HepG2 (cell line): ENCODE results near the gene LY6G5B. TPM values are rescaled to one million over a fixed set of nuclear protein-coding genes. Genes with fewer than 3 reads are reported as not detected.
A peak's percentile ranks its signal among the peaks of the same experiment; 100 is the strongest.

Experiments used
- ARNT2 ChIP-seq: sonication (generic); formaldehyde crosslinking; IDR thresholded peaks from 2 replicates; pipeline ENCODE4 v1.8.0; 2022; ENCODE audit warnings: mild to moderate bottlenecking, low read depth, missing genetic modification reagents, moderate library complexity
- CAMTA2 ChIP-seq: sonication (generic); formaldehyde crosslinking; IDR thresholded peaks from 2 replicates; pipeline ENCODE4 v1.4.0; 2020; ENCODE audit warnings: mild to moderate bottlenecking, missing genetic modification reagents, borderline replicate concordance
- DNMT1 ChIP-seq: sonication (generic); formaldehyde crosslinking; IDR thresholded peaks from 2 replicates; pipeline ENCODE4 v1.5.1; 2020; ENCODE audit warnings: mild to moderate bottlenecking, missing genetic modification reagents
- FOXO1 ChIP-seq: sonication (generic); formaldehyde crosslinking; IDR thresholded peaks from 2 replicates; pipeline ENCODE4 v1.4.0; 2020; ENCODE audit warnings: missing genetic modification reagents
- HMGA1 ChIP-seq: sonication (generic); formaldehyde crosslinking; conservative IDR thresholded peaks from 2 replicates; pipeline ENCODE4 v1.4.0; 2020; ENCODE audit warnings: missing genetic modification reagents
- MEF2D ChIP-seq: sonication (generic); formaldehyde crosslinking; IDR thresholded peaks from 2 replicates; pipeline ENCODE4 v1.5.1; 2020; ENCODE audit warnings: mild to moderate bottlenecking, missing genetic modification reagents
- MEIS1 ChIP-seq: sonication (generic); formaldehyde crosslinking; IDR thresholded peaks from 2 replicates; pipeline ENCODE4 v1.9.0; 2021; ENCODE audit warnings: mild to moderate bottlenecking, missing genetic modification reagents, moderate library complexity, borderline replicate concordance
- PITX1 ChIP-seq: sonication (generic); formaldehyde crosslinking; IDR thresholded peaks from 2 replicates; pipeline ENCODE4 v1.5.1; 2020; ENCODE audit warnings: mild to moderate bottlenecking, missing genetic modification reagents
- PRDM4 ChIP-seq: sonication (generic); formaldehyde crosslinking; IDR thresholded peaks from 2 replicates; pipeline ENCODE4 v1.9.0; 2021; ENCODE audit warnings: missing genetic modification reagents, borderline replicate concordance
- REL ChIP-seq: sonication (generic); formaldehyde crosslinking; conservative IDR thresholded peaks from 2 replicates; pipeline ENCODE4 v1.8.0; 2022; ENCODE audit warnings: mild to moderate bottlenecking, missing genetic modification reagents, moderate library complexity
- RELA ChIP-seq: sonication (generic); formaldehyde crosslinking; IDR thresholded peaks from 2 replicates; pipeline ENCODE4 v1.4.0; 2020; ENCODE audit warnings: missing genetic modification reagents
- SAFB2 ChIP-seq: sonication (generic); formaldehyde crosslinking; IDR thresholded peaks from 2 replicates; pipeline ENCODE4 v1.5.1; 2020; ENCODE audit warnings: missing genetic modification reagents, low read depth, mild to moderate bottlenecking, borderline replicate concordance
- SOX13 ChIP-seq, 3 experiments: fragments of 450-650 bp in 1 of 3; sonication (generic) in 1 of 3; formaldehyde crosslinking in 1 of 3; IDR thresholded peaks in 2 of 3; conservative IDR thresholded peaks in 1 of 3; 2 replicates each; pipeline versions ENCODE4 v1.5.0 to v1.6.1; 2016 to 2020; ENCODE audit warnings: antibody characterized with exemption in 1 of 3, mild to moderate bottlenecking in 1 of 3, missing compliant biosample characterization in 1 of 3, missing genetic modification reagents in 1 of 3, moderate library complexity in 1 of 3
- SP2 ChIP-seq: sonication (generic); formaldehyde crosslinking; IDR thresholded peaks from 2 replicates; pipeline ENCODE4 v1.5.1; 2020; ENCODE audit warnings: mild to moderate bottlenecking, missing genetic modification reagents
- TAF1 ChIP-seq: sonication (generic); formaldehyde crosslinking; IDR thresholded peaks from 2 replicates; pipeline ENCODE4 v1.4.0; 2020; ENCODE audit warnings: missing genetic modification reagents
- TERF1 ChIP-seq: sonication (generic); formaldehyde crosslinking; IDR thresholded peaks from 2 replicates; pipeline ENCODE4 v1.8.0; 2022; ENCODE audit warnings: mild to moderate bottlenecking, missing genetic modification reagents, moderate library complexity
- ZBTB3 ChIP-seq: sonication (generic); formaldehyde crosslinking; IDR thresholded peaks from 2 replicates; pipeline ENCODE4 v1.4.0; 2020; ENCODE audit warnings: low read depth, mild to moderate bottlenecking, moderate library complexity, missing genetic modification reagents, borderline replicate concordance
- ZFP1 ChIP-seq: IDR thresholded peaks from 2 replicates; pipeline ENCODE4 v1.6.1; 2016
- ZNF207 ChIP-seq: fragments of 450-650 bp; IDR thresholded peaks from 2 replicates; pipeline ENCODE4 v1.6.1; 2016; ENCODE audit warnings: antibody characterized with exemption, borderline replicate concordance
- ZNF230 ChIP-seq: sonication (generic); formaldehyde crosslinking; IDR thresholded peaks from 2 replicates; pipeline ENCODE4 v1.4.0; 2020; ENCODE audit warnings: mild to moderate bottlenecking, missing genetic modification reagents
- ZNF503 ChIP-seq: sonication (generic); formaldehyde crosslinking; IDR thresholded peaks from 2 replicates; pipeline ENCODE4 v1.4.0; 2020; ENCODE audit warnings: missing genetic modification reagents
- ZNF552 ChIP-seq: sonication (generic); formaldehyde crosslinking; IDR thresholded peaks from 2 replicates; pipeline ENCODE4 v1.9.0; 2022; ENCODE audit warnings: missing genetic modification reagents, mild to moderate bottlenecking, borderline replicate concordance
- ZNF749 ChIP-seq: sonication (generic); formaldehyde crosslinking; IDR thresholded peaks from 2 replicates; pipeline ENCODE4 v1.8.0; 2022; ENCODE audit warnings: mild to moderate bottlenecking, missing genetic modification reagents, moderate library complexity, borderline replicate concordance
- polyA plus RNA-seq, 8 experiments: library from polyadenylated mRNA; depleted of rRNA in 3 of 8; stranded (reverse) in 7 of 8; unstranded in 1 of 8; fragments of >200 nt; fragmentation: Illumina TruSeq in 4 of 8; extraction: Trizol in 4 of 8; gene quantifications; 2 replicates each; pipeline versions ENCODE4 v1.2.1 to v1.2.3, GENCODE V29; 2011 to 2016; ENCODE audit warnings: low read depth in 4 of 8, missing spikeins in 1 of 8, mixed read lengths in 1 of 8; ENCODE audit not compliant: insufficient read depth in 1 of 8
- total RNA-seq, 5 experiments: library from RNA; depleted of rRNA; stranded (reverse); fragments of >200 nt; fragmentation: Illumina TruSeq; extraction: Trizol; gene quantifications; 2 replicates each; pipeline ENCODE4 v1.2.3, GENCODE V29; 2016; ENCODE audit warnings: low read depth in 1 of 5

The LY6G5B gene
- total and polyA plus RNA-seq, 2 of the 13 experiments (the other 11 are each of a cell fraction or from before 2014, with no cell fraction given) = 7.8 to 15.7 TPM

GRCh38 chr6:31652925-31653724 lies 16.7 kb upstream of the LY6G5B start (continued):
- TF ChIP-seq SP2 (0 out of 2 replicates have a peak, but pooled peaks have one; percentile 0), ZNF230 (CRISPR knock-in tag) (no peak), CAMTA2 (CRISPR knock-in tag) (peak; percentile 59; the same call in 1 of the 2 replicates), ZNF552 (CRISPR knock-in tag) (0 out of 2 replicates have a peak, but pooled peaks have one; percentile 16), MEIS1 (CRISPR knock-in tag) (no peak; the same call in none of the 2 replicates), ZFP1 (CRISPR knock-in tag) (0 out of 2 replicates have a peak, but pooled peaks have one; percentile 4), REL (CRISPR knock-in tag) (0 out of 2 replicates have a peak, but pooled peaks have one; percentile 19), ARNT2 (CRISPR knock-in tag) (no peak), DNMT1 (CRISPR knock-in tag) (no peak), TERF1 (CRISPR knock-in tag) (0 out of 2 replicates have a peak, but pooled peaks have one; percentile 40), ZBTB3 (CRISPR knock-in tag) (peak; percentile 5), PRDM4 (CRISPR knock-in tag) (no peak), ZNF749 (CRISPR knock-in tag) (no peak), MEF2D (CRISPR knock-in tag) (peak; percentile 37), ZNF503 (CRISPR knock-in tag) (no peak), RELA (CRISPR knock-in tag) (no peak; the same call in 1 of the 2 replicates), FOXO1 (CRISPR knock-in tag) (peak; percentile 8), ZNF207 (no peak), SOX13 (IDR thresholded peaks at IDR 0.05) (0 out of 2 replicates have a peak, but pooled peaks have one; percentile 3), SOX13 (CRISPR knock-in tag; conservative IDR thresholded peaks at IDR 0.05 in 1 of 2, IDR thresholded peaks at IDR 0.05 in 1 of 2) (no peak), HMGA1 (CRISPR knock-in tag) (no peak), PITX1 (CRISPR knock-in tag) (peak; percentile 25; the same call in 1 of the 2 replicates), TAF1 (peak; percentile 72; the same call in 1 of the 2 replicates), SAFB2 (CRISPR knock-in tag) (no peak)
